ENCODE measurements around the gene HORMAD1.

The HORMAD1 gene

GRCh38 chr1:150692720-150693119 lies 28.0 kb downstream of the HORMAD1 start:
- Histone ChIP-seq H3K9ac (ENCODE audit: low read depth, low read length) (no peak overlapping the region), H3K4me2 (ENCODE audit: insufficient read depth, low read length) (no peak overlapping the region), H3K27me3 (ENCODE audit: insufficient read depth, low read length, poor library complexity) (no peaks in the 10 kb centered on the region), H3K27ac (ENCODE audit: low read length) (no peak overlapping the region), H3K4me1 (ENCODE audit: insufficient read depth, low read length) (peaks cover 25% of the 10 kb centered on the region), H3K4me3 (ENCODE audit: low read depth in 1 of 2, low read length in 2 of 2) (no peak overlapping the region), H3K79me2 (ENCODE audit: insufficient read depth, low read length) (peaks cover 45% of the 10 kb centered on the region), H2AFZ (ENCODE audit: low read depth, low read length) (no peak overlapping the region), H3K36me3 (ENCODE audit: insufficient read depth, low read length) (peaks cover 59% of the 10 kb centered on the region), H3K9me3 (ENCODE audit: insufficient read depth, low read length, severe bottlenecking) (no peaks in the 10 kb centered on the region), H4K20me1 (ENCODE audit: insufficient read depth, low read length) (no peaks in the 10 kb centered on the region)
- DNase-seq (no peak), ATAC-seq (ENCODE audit: insufficient read depth, low read depth) (no peak)
- TF ChIP-seq CTCF (IDR thresholded peaks at IDR 0.05; ENCODE audit: borderline replicate concordance, extremely low read depth, low read length, poor library complexity, severe bottlenecking) (no peak), EZH2 (IDR thresholded peaks at IDR 0.05; ENCODE audit: borderline replicate concordance, low read depth, low read length, severe bottlenecking) (no peak)

- Histone ChIP-seq H2AFZ (ENCODE audit: low read depth, low read length) (no peak overlapping the region), H3K4me1 (ENCODE audit: insufficient read depth, low read length) (no peaks in the 10 kb centered on the region; the same call in 1 of the 2 replicates), H3K9ac (ENCODE audit: low read depth, low read length) (no peak overlapping the region), H3K36me3 (ENCODE audit: insufficient read depth, low read length) (peaks cover 58% of the 10 kb centered on the region), H4K20me1 (ENCODE audit: insufficient read depth, low read length) (no peaks in the 10 kb centered on the region), H3K9me3 (ENCODE audit: insufficient read depth, low read length, severe bottlenecking) (no peaks in the 10 kb centered on the region), H3K4me2 (ENCODE audit: insufficient read depth, low read length) (no peak overlapping the region), H3K27me3 (ENCODE audit: insufficient read depth, low read length, poor library complexity) (no peaks in the 10 kb centered on the region), H3K4me3 (ENCODE audit: low read depth in 1 of 2, low read length in 2 of 2) (no peak overlapping the region), H3K79me2 (ENCODE audit: insufficient read depth, low read length) (peaks cover 26% of the 10 kb centered on the region; the same call in 1 of the 2 replicates), H3K27ac (ENCODE audit: low read length) (no peak overlapping the region; the same call in 1 of the 2 replicates)
- ATAC-seq (ENCODE audit: insufficient read depth, low read depth) (no peak), DNase-seq (no peak)
- TF ChIP-seq EZH2 (IDR thresholded peaks at IDR 0.05; ENCODE audit: borderline replicate concordance, low read depth, low read length, severe bottlenecking) (no peak), CTCF (IDR thresholded peaks at IDR 0.05; ENCODE audit: borderline replicate concordance, extremely low read depth, low read length, poor library complexity, severe bottlenecking) (no peak)
Measured at GRCh38 chr1:150688763-150689162, 31.9 kb downstream of the HORMAD1 start.

GRCh38 chr1:150686275-150686674 lies 34.4 kb downstream of the HORMAD1 start:
- Histone ChIP-seq H3K27me3 (ENCODE audit: insufficient read depth, low read length, poor library complexity) (no peaks in the 10 kb centered on the region), H3K36me3 (ENCODE audit: insufficient read depth, low read length) (peaks cover 50% of the 10 kb centered on the region), H2AFZ (ENCODE audit: low read depth, low read length) (no peak overlapping the region), H3K4me2 (ENCODE audit: insufficient read depth, low read length) (no peak overlapping the region), H3K9ac (ENCODE audit: low read depth, low read length) (no peak overlapping the region), H3K4me1 (ENCODE audit: insufficient read depth, low read length) (no peaks in the 10 kb centered on the region), H3K79me2 (ENCODE audit: insufficient read depth, low read length) (peaks cover 29% of the 10 kb centered on the region), H3K9me3 (ENCODE audit: insufficient read depth, low read length, severe bottlenecking) (no peaks in the 10 kb centered on the region), H3K27ac (ENCODE audit: low read length) (no peak overlapping the region), H3K4me3 (ENCODE audit: low read depth in 1 of 2, low read length in 2 of 2) (no peak overlapping the region), H4K20me1 (ENCODE audit: insufficient read depth, low read length) (no peaks in the 10 kb centered on the region)
- DNase-seq = no peak
- TF ChIP-seq EZH2 (IDR thresholded peaks at IDR 0.05; ENCODE audit: borderline replicate concordance, low read depth, low read length, severe bottlenecking) = no peak
- TF ChIP-seq CTCF (IDR thresholded peaks at IDR 0.05; ENCODE audit: borderline replicate concordance, extremely low read depth, low read length, poor library complexity, severe bottlenecking) = no peak
- no peak for ATAC-seq (ENCODE audit: insufficient read depth, low read depth)

GRCh38 chr1:150683914-150684313 lies 36.8 kb downstream of the HORMAD1 start:
- no peak overlapping the region for H2AFZ ChIP-seq (ENCODE audit: low read depth, low read length)
- H3K4me3 ChIP-seq (ENCODE audit: low read depth in 1 of 2, low read length in 2 of 2) = no peak overlapping the region

More at GRCh38 chr1:150683914-150684313, 36.8 kb downstream of the HORMAD1 start:
- Histone ChIP-seq H3K9ac (ENCODE audit: low read depth, low read length) (no peak overlapping the region), H3K36me3 (ENCODE audit: insufficient read depth, low read length) (peaks cover 41% of the 10 kb centered on the region), H3K79me2 (ENCODE audit: insufficient read depth, low read length) (peaks cover 34% of the 10 kb centered on the region), H3K27me3 (ENCODE audit: insufficient read depth, low read length, poor library complexity) (no peaks in the 10 kb centered on the region), H4K20me1 (ENCODE audit: insufficient read depth, low read length) (no peaks in the 10 kb centered on the region), H3K4me1 (ENCODE audit: insufficient read depth, low read length) (no peaks in the 10 kb centered on the region), H3K9me3 (ENCODE audit: insufficient read depth, low read length, severe bottlenecking) (no peaks in the 10 kb centered on the region), H3K27ac (ENCODE audit: low read length) (no peak overlapping the region), H3K4me2 (ENCODE audit: insufficient read depth, low read length) (no peak overlapping the region)
- DNase-seq = no peak
- TF ChIP-seq EZH2 (IDR thresholded peaks at IDR 0.05; ENCODE audit: borderline replicate concordance, low read depth, low read length, severe bottlenecking) (no peak), CTCF (IDR thresholded peaks at IDR 0.05; ENCODE audit: borderline replicate concordance, extremely low read depth, low read length, poor library complexity, severe bottlenecking) (no peak)
- no peak for ATAC-seq (ENCODE audit: insufficient read depth, low read depth)
